Omental fat pad (tissue), 4 donors: ENCODE measurements around the gene CORT. TPM values are rescaled to one million over a fixed set of nuclear protein-coding genes. Genes with fewer than 3 reads are reported as not detected.
A peak's percentile ranks its signal among the peaks of the same experiment; 100 is the strongest.
"Not testable (repeated sequence)": the region's sequence is repeated elsewhere in the genome, so short reads cannot be mapped to it uniquely, and the experiment has no call there.

ENCODE experiments used
- ATAC-seq: fragments of 150-250 bp; one replicate; pipeline ENCODE4 v1.9.1; 2016; ENCODE audit warnings: mild to moderate bottlenecking, moderate library complexity; ENCODE audit not compliant: low FRiP score
- DNase-seq: peaks from one replicate; pipeline ENCODE4 v3.0.0-alpha.2; 2019; ENCODE audit warnings: low spot score
- CTCF ChIP-seq, 3 donors: fragments of 450-650 bp; IDR thresholded peaks; one replicate each; pipeline ENCODE4 v1.5.1; 2016 to 2017; ENCODE audit warnings: antibody characterized with exemption in 3 of 3, mild to moderate bottlenecking in 3 of 3, moderate library complexity in 2 of 3
- total RNA-seq, 4 donors: library from RNA; depleted of rRNA; stranded (reverse); fragments of >200 nt; gene quantifications; one replicate each; pipeline ENCODE4 v1.1.0, GENCODE V29; 2016

Gene CORT
- total RNA-seq, 4 donors from 2014 or later, result 1.7 TPM; not detected in 3

DNA sequence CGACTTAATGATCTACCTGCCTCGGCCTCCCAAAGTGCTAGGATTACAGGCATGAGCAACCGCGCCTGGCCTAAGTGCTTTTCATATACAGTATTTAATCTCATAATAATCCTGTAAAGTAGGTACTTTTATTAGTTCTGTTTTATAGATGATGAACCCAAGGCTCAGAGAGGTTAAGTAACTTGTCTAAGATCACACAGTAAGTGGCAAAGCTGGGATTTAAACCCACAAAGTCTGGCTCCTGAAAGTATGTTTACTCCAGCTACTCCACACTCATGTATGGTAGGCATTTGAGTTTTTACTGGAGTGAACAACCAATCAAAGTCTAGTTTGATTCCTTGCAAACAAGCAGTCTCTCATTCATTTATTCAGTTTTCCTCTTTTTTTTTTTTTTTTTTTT is 20.2 kb downstream of the CORT start:
- TF ChIP-seq CTCF (IDR thresholded peaks at IDR 0.05), result no peak
- no peak for ATAC-seq
- DNase-seq, result no peak

- ATAC-seq (no peak), DNase-seq (no peak)
- TF ChIP-seq CTCF (IDR thresholded peaks at IDR 0.05), result no peak
These were observed 21.8 kb downstream of the CORT start for GRCh38 chr1:10471411-10472219.

DNA sequence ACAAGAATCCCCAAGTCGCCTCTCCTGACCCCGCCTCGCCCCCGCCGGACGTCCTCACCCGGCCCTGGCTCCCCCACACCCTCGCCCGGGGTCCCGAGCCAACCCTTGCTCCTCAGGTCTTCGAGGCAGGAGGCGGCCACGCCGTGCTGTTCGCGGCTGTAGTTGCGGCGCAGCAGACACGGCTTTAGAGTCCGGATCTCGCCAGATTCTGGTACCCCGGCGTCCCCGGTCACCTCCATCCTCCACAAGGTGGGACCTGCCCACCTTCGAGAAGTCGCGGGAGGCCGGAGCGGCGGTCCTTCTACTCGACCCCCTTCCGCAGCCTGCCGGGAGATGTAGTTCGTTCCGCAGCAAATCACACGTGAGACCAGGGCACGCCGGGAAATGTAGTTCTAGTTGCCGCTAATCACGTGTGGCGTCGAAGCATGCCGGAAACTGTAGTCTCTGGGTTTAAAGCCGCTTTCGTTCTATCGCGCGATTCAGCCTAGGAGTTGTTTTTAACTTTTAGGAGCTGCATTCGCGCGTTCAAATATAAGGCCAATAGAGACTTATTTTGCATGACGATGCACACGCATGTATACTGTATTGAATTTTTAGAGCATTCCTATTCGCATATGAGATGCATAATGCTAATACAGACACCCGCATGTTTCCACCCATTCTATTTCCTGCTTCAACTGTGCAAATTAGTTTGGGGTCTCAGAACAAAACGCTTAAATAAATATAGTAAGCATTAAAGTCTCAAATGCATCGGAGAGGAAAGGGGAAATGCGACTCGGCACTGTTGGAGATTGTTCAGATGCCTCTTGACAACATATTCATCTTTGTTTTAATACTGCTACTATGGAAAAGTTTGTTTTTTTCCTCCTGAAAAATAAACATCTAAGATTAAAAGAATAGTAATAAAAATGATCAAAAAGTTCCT is 22.7 kb downstream of the CORT start, which contains the start of gene DFFA:
Gene DFFA, minus strand, starts transcription at position 310 of the 925 bp plus-strand sequence. Its CDS starts 71 bp downstream, at position 239.
- ATAC-seq (peak; percentile 88), DNase-seq (peak; percentile 80)
- no peak for TF ChIP-seq CTCF (IDR thresholded peaks at IDR 0.05)

DNA sequence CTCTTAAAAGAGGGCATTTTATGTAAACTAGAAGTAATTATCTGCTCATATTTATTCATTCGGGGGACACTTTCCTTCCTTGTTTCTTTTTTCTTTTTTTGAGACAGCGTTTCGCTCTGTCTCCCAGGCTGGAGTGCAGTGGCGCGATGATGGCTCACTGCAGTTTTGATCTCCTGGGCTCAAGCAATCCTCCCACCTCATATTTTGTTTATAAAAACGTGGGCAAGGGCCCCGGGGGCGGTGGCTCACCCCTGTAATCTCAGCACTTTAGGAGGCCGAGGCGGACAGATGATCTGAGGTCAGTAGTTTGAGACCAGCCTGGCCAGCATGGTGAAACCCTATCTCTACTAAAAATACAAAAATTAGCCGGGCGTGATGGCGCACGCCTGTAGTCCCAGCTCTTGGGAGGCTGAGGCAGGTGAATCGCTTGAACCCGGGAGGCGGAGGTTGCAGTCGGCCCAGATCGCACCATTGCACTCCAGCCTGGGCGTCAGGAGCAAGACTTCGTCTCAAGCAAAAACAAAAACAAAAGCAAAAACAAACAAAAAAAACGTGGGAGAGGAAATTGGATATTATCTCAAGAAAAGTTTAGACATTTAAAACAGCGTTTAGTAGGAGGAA is 23.4 kb downstream of the CORT start:
- ATAC-seq (no peak), DNase-seq (no peak)
- TF ChIP-seq CTCF (IDR thresholded peaks at IDR 0.05), result no peak

GRCh38 chr1:10474309-10474612 is 24.4 kb downstream of the CORT start:
- DNase-seq, ATAC-seq: not testable (repeated sequence)

- ATAC-seq (peak; percentile 88), DNase-seq (peak; percentile 67)
- TF ChIP-seq CTCF (IDR thresholded peaks at IDR 0.05), result no peak
These were observed 25.0 kb downstream of the CORT start, which contains the start of gene PEX14 for GRCh38 chr1:10474613-10475507. PEX14 (plus strand) TSS chr1:10474950; CDS start chr1:10474967, 17 bp downstream.
